ENCODE measurements around the gene FAF1.

Gene FAF1

GRCh38 chr1:50976890-50977574 is 17.0 kb upstream of the FAF1 start:
- no peaks in the 10 kb centered on the region for H3K27me3 ChIP-seq (ENCODE audit: control insufficient read depth, low read length)
- H3K27ac ChIP-seq (ENCODE audit: low read depth, low read length): peak overlapping the region; percentile 97
- H3K4me3 ChIP-seq (ENCODE audit: low read length): peak overlapping the region; percentile 83
- peak overlapping the region; percentile 88 for H3K4me2 ChIP-seq (ENCODE audit: low read length)
- H3K79me2 ChIP-seq (ENCODE audit: control insufficient read depth, low read length): peaks cover 99% of the 10 kb centered on the region
- TF ChIP-seq CTCF (IDR thresholded peaks at IDR 0.05; ENCODE audit: low read depth, low read length, poor library complexity, severe bottlenecking) (no peak), EZH2phosphoT487 (IDR thresholded peaks at IDR 0.05; ENCODE audit: borderline replicate concordance, low read length) (no peak)
- no peaks in the 10 kb centered on the region for H3K9me2 ChIP-seq (replicated peaks; ENCODE audit: control insufficient read depth, low read length)
- H3K36me3 ChIP-seq (ENCODE audit: control insufficient read depth, low read length): peaks cover 52% of the 10 kb centered on the region
- H3K9me3 ChIP-seq (ENCODE audit: control insufficient read depth, insufficient read depth, low read length): no peaks in the 10 kb centered on the region
- peaks cover 46% of the 10 kb centered on the region for H3K4me1 ChIP-seq (ENCODE audit: control insufficient read depth, low read length)
- H3F3A ChIP-seq (ENCODE audit: control insufficient read depth, insufficient read depth): peaks cover 13% of the 10 kb centered on the region
- H4K20me1 ChIP-seq (ENCODE audit: control insufficient read depth, insufficient read depth, low read depth, low read length): no peaks in the 10 kb centered on the region

GRCh38 chr1:50976111-50976889 is 16.2 kb upstream of the FAF1 start:
- Histone ChIP-seq H3K4me2 (ENCODE audit: low read length) (peak overlapping the region; percentile 88), H3K4me1 (ENCODE audit: control insufficient read depth, low read length) (peaks cover 39% of the 10 kb centered on the region), H3K4me3 (ENCODE audit: low read length) (peak overlapping the region; percentile 83), H3K36me3 (ENCODE audit: control insufficient read depth, low read length) (peaks cover 55% of the 10 kb centered on the region), H3K9me2 (replicated peaks; ENCODE audit: control insufficient read depth, low read length) (no peaks in the 10 kb centered on the region), H3F3A (ENCODE audit: control insufficient read depth, insufficient read depth) (peaks cover 13% of the 10 kb centered on the region), H3K79me2 (ENCODE audit: control insufficient read depth, low read length) (peaks cover 99% of the 10 kb centered on the region), H3K9me3 (ENCODE audit: control insufficient read depth, insufficient read depth, low read length) (no peaks in the 10 kb centered on the region), H4K20me1 (ENCODE audit: control insufficient read depth, insufficient read depth, low read depth, low read length) (no peaks in the 10 kb centered on the region), H3K27ac (ENCODE audit: low read depth, low read length) (peak overlapping the region; percentile 97), H3K27me3 (ENCODE audit: control insufficient read depth, low read length) (no peaks in the 10 kb centered on the region)
- TF ChIP-seq CTCF (IDR thresholded peaks at IDR 0.05; ENCODE audit: low read depth, low read length, poor library complexity, severe bottlenecking): no peak
- no peak for TF ChIP-seq EZH2phosphoT487 (IDR thresholded peaks at IDR 0.05; ENCODE audit: borderline replicate concordance, low read length)

GRCh38 chr1:50975436-50975835 is 15.4 kb upstream of the FAF1 start:
- H3K27ac ChIP-seq (ENCODE audit: low read depth, low read length): peak overlapping the region; percentile 97
- H3K4me2 ChIP-seq (ENCODE audit: low read length): peak overlapping the region; percentile 88
- TF ChIP-seq CTCF (IDR thresholded peaks at IDR 0.05; ENCODE audit: low read depth, low read length, poor library complexity, severe bottlenecking) (no peak), EZH2phosphoT487 (IDR thresholded peaks at IDR 0.05; ENCODE audit: borderline replicate concordance, low read length) (no peak)
- H4K20me1 ChIP-seq (ENCODE audit: control insufficient read depth, insufficient read depth, low read depth, low read length): no peaks in the 10 kb centered on the region
- H3K27me3 ChIP-seq (ENCODE audit: control insufficient read depth, low read length): no peaks in the 10 kb centered on the region
- peaks cover 31% of the 10 kb centered on the region for H3K4me1 ChIP-seq (ENCODE audit: control insufficient read depth, low read length)
- peaks cover 99% of the 10 kb centered on the region for H3K79me2 ChIP-seq (ENCODE audit: control insufficient read depth, low read length)
- H3K9me2 ChIP-seq (replicated peaks; ENCODE audit: control insufficient read depth, low read length): no peaks in the 10 kb centered on the region
- H3K9me3 ChIP-seq (ENCODE audit: control insufficient read depth, insufficient read depth, low read length): no peaks in the 10 kb centered on the region
- H3K36me3 ChIP-seq (ENCODE audit: control insufficient read depth, low read length): peaks cover 64% of the 10 kb centered on the region
- H3F3A ChIP-seq (ENCODE audit: control insufficient read depth, insufficient read depth): peaks cover 15% of the 10 kb centered on the region
- H3K4me3 ChIP-seq (ENCODE audit: low read length): peak overlapping the region; percentile 83

Measured in DOHH2 (cell line).